Esophagus squamous epithelium (tissue), 5 donors: Measurements from ENCODE around the gene PRPH. TPM values are rescaled to one million over a fixed set of nuclear protein-coding genes. Genes with fewer than 3 reads are reported as not detected.
A peak's percentile ranks its signal among the peaks of the same experiment; 100 is the strongest.

Source experiments
- DNase-seq: peaks from one replicate; lab custom pipeline; 2025; lab: John Stamatoyannopoulos, UW
- H3K27ac ChIP-seq, 4 donors: fragments of 200-600 bp; sonication (generic); one replicate each; pipeline ENCODE4 v1.5.1; 2016 to 2019; ENCODE audit warnings: mild to moderate bottlenecking in 1 of 4
- H3K27me3 ChIP-seq, 4 donors: fragments of 200-600 bp; sonication (generic); 1 replicate in 3 of 4; 2 replicates in 1 of 4; pipeline versions ENCODE4 v1.5.1 to v1.6.0; 2017 to 2021; ENCODE audit warnings: antibody characterized with exemption in 1 of 4
- H3K36me3 ChIP-seq, 3 donors: fragments of 200-600 bp; sonication (generic); one replicate each; pipeline ENCODE4 v1.5.1; 2016 to 2019
- H3K4me1 ChIP-seq, 3 donors: fragments of 200-600 bp; sonication (generic); one replicate each; pipeline ENCODE4 v1.5.1; 2017 to 2019
- H3K4me3 ChIP-seq, 4 donors: fragments of 200-600 bp; sonication (generic); 1 replicate in 3 of 4; 2 replicates in 1 of 4; pipeline ENCODE4 v1.5.1; 2016 to 2019; ENCODE audit warnings: mild to moderate bottlenecking in 2 of 4, moderate library complexity in 1 of 4
- H3K9me3 ChIP-seq, 3 donors: fragments of 200-600 bp; sonication (generic); one replicate each; pipeline ENCODE4 v1.5.1; 2016 to 2019
- CTCF ChIP-seq, 6 experiments: fragments of 450-650 bp in 4 of 6; fragments of 200-600 bp in 2 of 6; sonication (generic) in 2 of 6; IDR thresholded peaks; one replicate each; pipeline ENCODE4 v1.5.1; 2016 to 2019; ENCODE audit warnings: antibody characterized with exemption in 6 of 6, mild to moderate bottlenecking in 4 of 6, moderate library complexity in 4 of 6
- POLR2A ChIP-seq, 4 donors: fragments of 450-650 bp; IDR thresholded peaks; one replicate each; pipeline ENCODE4 v1.6.1; 2017; ENCODE audit warnings: antibody characterized with exemption in 4 of 4, mild to moderate bottlenecking in 4 of 4, moderate library complexity in 3 of 4
- WGBS, 2 donors: methylation state at CpG; one replicate each; pipeline ENCODE4 v1.1.5; 2018; 5-methylcytosine and 5-hydroxymethylcytosine counted together
- intact Hi-C: fragments of 100-400 bp; cut with DNase I; formaldehyde crosslinking; loops from one replicate; pipeline ENCODE4 v1.15.0; 2022
- total RNA-seq, 4 donors: library from RNA; depleted of rRNA; stranded (reverse); fragments of >200 nt; gene quantifications; one replicate each; pipeline ENCODE4 v1.1.0, GENCODE V29; 2016
- donor health status: DM: yes; HTN: yes; CAD: no.

Gene PRPH
- total RNA-seq, 4 donors from 2014 or later, result 0.57 TPM; not detected in 3

GRCh38 chr12:49334681-49335080 is 39.7 kb downstream of the PRPH start:
- Histone ChIP-seq H3K9me3 (no peaks in the 10 kb centered on the region), H3K4me1 (peaks cover 9 to 35% (median 15%) of the 10 kb centered on the region in 3 donors), H3K27me3 (peaks cover 13 to 92% (median 27%) of the 10 kb centered on the region in 4 donors), H3K4me3 (no peak overlapping the region), H3K36me3 (peaks cover 0 to 2% (median 0%) of the 10 kb centered on the region in 3 donors), H3K27ac (no peak overlapping the region)
- DNase-seq, result no peak
- 61 to 68% methylated on average over 9 to 12 of the region's 12 CpGs for WGBS, 2 donors
- intact Hi-C loops, result loop anchor here (5.0 kb wide), 1 partner anchor 42 kb away; no protein-coding TSS in a partner anchor
- TF ChIP-seq POLR2A (IDR thresholded peaks at IDR 0.05) (no peak), CTCF (IDR thresholded peaks at IDR 0.05) (no peak)

GRCh38 chr12:49335118-49335954 is 40.4 kb downstream of the PRPH start:
- Histone ChIP-seq H3K27me3 (peaks cover 13 to 97% (median 27%) of the 10 kb centered on the region in 4 donors), H3K4me3 (no peak overlapping the region), H3K36me3 (no peaks in the 10 kb centered on the region), H3K27ac (no peak overlapping the region), H3K4me1 (peaks cover 9 to 35% (median 15%) of the 10 kb centered on the region in 3 donors), H3K9me3 (no peaks in the 10 kb centered on the region)
- DNase-seq, result no peak
- TF ChIP-seq POLR2A (IDR thresholded peaks at IDR 0.05) (no peak), CTCF (IDR thresholded peaks at IDR 0.05) (no peak)
- WGBS, 2 donors, result 69 to 70% methylated on average over 12 to 14 of the region's 16 CpGs
- intact Hi-C loops, result loop anchor here (5.0 kb wide), 1 partner anchor 43 kb away; no protein-coding TSS in a partner anchor

- Histone ChIP-seq H3K9me3 (no peaks in the 10 kb centered on the region), H3K4me3 (peak overlapping the region in 2 of 4 donors; percentile 43 to 65), H3K4me1 (peaks cover 9 to 35% (median 15%) of the 10 kb centered on the region in 3 donors), H3K36me3 (no peaks in the 10 kb centered on the region), H3K27me3 (peaks cover 13 to 97% (median 27%) of the 10 kb centered on the region in 4 donors), H3K27ac (no peak overlapping the region)
- DNase-seq, result no peak
- intact Hi-C loops, result loop anchor here (5.0 kb wide), 1 partner anchor 44 kb away; no protein-coding TSS in a partner anchor
- WGBS, 2 donors, result 33% methylated on average over 17 of the region's 72 CpGs; no CpG with 5 or more reads in 1 of the 2 donors
- no peak for TF ChIP-seq POLR2A (IDR thresholded peaks at IDR 0.05)
- TF ChIP-seq CTCF (IDR thresholded peaks at IDR 0.05), result no peak
Measured at GRCh38 chr12:49335955-49336644, 41.2 kb downstream of the PRPH start.

GRCh38 chr12:49336645-49337584 is 42.0 kb downstream of the PRPH start, which contains the start of gene C1QL4:
TSS of gene C1QL4 (minus strand) at chr12:49337188. CDS start at chr12:49336477, 711 bp downstream.
- no peak within 1 kb of the TSS for H3K27ac ChIP-seq
- DNase-seq, result no peak
- peaks cover 10 to 31% (median 15%) of the 10 kb centered on the region in 3 donors for H3K4me1 ChIP-seq
- intact Hi-C loops, result loop anchor here (5.0 kb wide), 1 partner anchor 45 kb away; no protein-coding TSS in a partner anchor
- peak; percentile 68 to 99 (median 82) for TF ChIP-seq CTCF (IDR thresholded peaks at IDR 0.05)
- TF ChIP-seq POLR2A (IDR thresholded peaks at IDR 0.05), result no peak
- WGBS, 2 donors, result 3 to 8% methylated on average over 10 to 17 of the region's 65 CpGs
- no peaks in the 10 kb centered on the region for H3K9me3 ChIP-seq
- H3K27me3 ChIP-seq, result peaks cover 13 to 100% (median 28%) of the 10 kb centered on the region in 4 donors
- peak within 1 kb of the TSS; percentile 24 to 65 (median 40) for H3K4me3 ChIP-seq
- H3K36me3 ChIP-seq, result no peaks in the 10 kb centered on the region
